Aorta (tissue), 4 donors: ENCODE data around the gene UTRN. TPM values are rescaled to one million over a fixed set of nuclear protein-coding genes. Genes with fewer than 3 reads are reported as not detected.

Experiments
- polyA plus RNA-seq, 2 donors: library from polyadenylated mRNA; stranded (reverse); fragments of 200-250 nt; gene quantifications; one replicate each; pipeline ENCODE4 v1.2.3, GENCODE V29; 2013
- total RNA-seq, 2 donors: library from RNA; stranded (reverse); fragmentation: NEBNext Ultra II Directional; extraction: Animal tissue kit (Norgen Biotek cat#: 25700); gene quantifications; one replicate each; pipeline ENCODE4 v1.2.1, GENCODE V29; 2021
- donor health status: healthy with polysubstance abuse.
- donor health status: Bipolar disorder and iron deficiency.
- donor health status: DM: no; HTN: no; CAD: no.
- donor health status: DM: yes; HTN: yes; CAD: no.

The UTRN gene
- total and polyA plus RNA-seq, 4 donors = 11.5 to 259 (median 129) TPM

Other genes starting within 250 kb of the UTRN start
- 10 to 100 TPM; 75.2 to 82.4 TPM for gene SF3B5, start 189.8 kb upstream of the UTRN start, total RNA-seq
- 100 to 1,000 TPM; 152 to 183 TPM for gene SF3B5, start 189.8 kb upstream of the UTRN start, polyA plus RNA-seq
- 1 to 10 TPM; 6.5 to 7.0 TPM for gene STX11, start 134.8 kb upstream of the UTRN start, total RNA-seq
- 1 to 10 TPM; 2.0 to 4.6 TPM for gene STX11, start 134.8 kb upstream of the UTRN start, polyA plus RNA-seq